HG02623 (cell line): Measurements from ENCODE around the gene TENM3.
A peak's percentile ranks its signal among the peaks of the same experiment; 100 is the strongest.

Experiments
- ATAC-seq: cut with Tn5 transposase; IDR thresholded peaks from one replicate; pipeline ENCODE4 v1.9.1; 2021; ENCODE audit warnings: moderate library complexity; ENCODE audit not compliant: unreplicated experiment

The TENM3 gene

GRCh38 chr4:182495645-182496385 lies 252.6 kb downstream of the TENM3 start:
- no peak for ATAC-seq

- no peak for ATAC-seq
These were observed 253.2 kb downstream of the TENM3 start for GRCh38 chr4:182496408-182496807.

GRCh38 chr4:182502064-182502463 lies 258.9 kb downstream of the TENM3 start:
- no peak for ATAC-seq

- no peak for ATAC-seq
These were observed 261.3 kb downstream of the TENM3 start for GRCh38 chr4:182504463-182504862.

- no peak for ATAC-seq
These were observed 264.6 kb downstream of the TENM3 start for GRCh38 chr4:182507805-182508204.

GRCh38 chr4:182510836-182511235 lies 267.6 kb downstream of the TENM3 start:
- no peak for ATAC-seq

GRCh38 chr4:182513587-182514291 lies 270.5 kb downstream of the TENM3 start:
- peak; percentile 68 for ATAC-seq

GRCh38 chr4:182518421-182518820 lies 275.2 kb downstream of the TENM3 start:
- ATAC-seq = no peak

GRCh38 chr4:182519528-182519927 lies 276.3 kb downstream of the TENM3 start:
- no peak for ATAC-seq

- ATAC-seq = no peak
These were observed 277.8 kb downstream of the TENM3 start for GRCh38 chr4:182521011-182521410.

- ATAC-seq = no peak
These were observed 285.6 kb downstream of the TENM3 start for GRCh38 chr4:182528819-182529218.

- ATAC-seq = no peak
These were observed 287.2 kb downstream of the TENM3 start for GRCh38 chr4:182530451-182530850.

GRCh38 chr4:182531555-182532162 lies 288.5 kb downstream of the TENM3 start:
- no peak for ATAC-seq

- no peak for ATAC-seq
These were observed 289.2 kb downstream of the TENM3 start for GRCh38 chr4:182532441-182532840.

- ATAC-seq = no peak
These were observed 290.8 kb downstream of the TENM3 start for GRCh38 chr4:182533964-182534363.

- no peak for ATAC-seq
These were observed 293.1 kb downstream of the TENM3 start for GRCh38 chr4:182536221-182536811.

GRCh38 chr4:182537031-182537795 lies 294.0 kb downstream of the TENM3 start:
- ATAC-seq = no peak

GRCh38 chr4:182538031-182538430 lies 294.8 kb downstream of the TENM3 start:
- ATAC-seq = no peak

GRCh38 chr4:182540496-182540895 lies 297.3 kb downstream of the TENM3 start:
- ATAC-seq = no peak

- peak; percentile 98 for ATAC-seq
These were observed 304.2 kb downstream of the TENM3 start for GRCh38 chr4:182547435-182547834.

- no peak for ATAC-seq
These were observed 305.0 kb downstream of the TENM3 start for GRCh38 chr4:182548156-182548555.
